ENCODE results near the gene CNN3. TPM values are rescaled to one million over a fixed set of nuclear protein-coding genes. Genes with fewer than 3 reads are reported as not detected.
"Not testable (repeated sequence)": the region's sequence is repeated elsewhere in the genome, so short reads cannot be mapped to it uniquely, and the experiment has no call there.

Gene CNN3
- total and polyA plus RNA-seq, 2 of the 4 experiments (the other 2 are of a cell fraction) = 249 to 552 TPM

GRCh38 chr1:94942171-94943128 lies 15.5 kb upstream of the CNN3 start:
- Histone ChIP-seq H3K23ac (ENCODE audit: low read depth, low read length) (no peak overlapping the region), H3K14ac (replicated peaks; ENCODE audit: low read depth, low read length) (no peak overlapping the region), H3K27ac (ENCODE audit: insufficient read depth, low read length) (no peak overlapping the region), H4K5ac (ENCODE audit: low read depth, low read length) (no peak overlapping the region), H3K9me1 (ENCODE audit: insufficient read depth, low read length) (peaks cover 7% of the 10 kb centered on the region), H2BK20ac (ENCODE audit: low read depth, low read length) (no peak overlapping the region), H2BK5ac (ENCODE audit: low read depth, low read length, poor library complexity, severe bottlenecking) (no peak overlapping the region), H2BK15ac (ENCODE audit: low read depth, low read length) (no peak overlapping the region), H3K79me1 (ENCODE audit: low read depth in 1 of 2, low read length in 2 of 2) (peaks cover 0 to 7% of the 10 kb centered on the region in 2 experiments; a peak in 1 of 4 replicates), H3K4me1 (ENCODE audit: control insufficient read depth, insufficient read depth, low read length) (peaks cover 11% of the 10 kb centered on the region), H2AFZ (replicated peaks; ENCODE audit: low read length, poor library complexity) (no peak overlapping the region), H3K9me3 (ENCODE audit: control insufficient read depth, insufficient read depth, low read length) (peaks cover 1% of the 10 kb centered on the region; the same call in 1 of the 2 replicates), H3K27me3 (ENCODE audit: control insufficient read depth, insufficient read depth, low read length) (no peaks in the 10 kb centered on the region; the same call in 1 of the 2 replicates), H3K56ac (ENCODE audit: extremely low read depth, insufficient read depth, low read length) (no peak overlapping the region), H4K91ac (ENCODE audit: insufficient read depth, low read depth, low read length) (no peak overlapping the region), H2AK9ac (replicated peaks; ENCODE audit: low read depth, low read length, poor library complexity) (no peak overlapping the region), H3K4ac (ENCODE audit: low read depth, low read length) (no peak overlapping the region), H3K9ac (ENCODE audit: low read depth, low read length) (no peak overlapping the region), H3K18ac (ENCODE audit: low read depth, low read length) (no peak overlapping the region), H3K36me3 (ENCODE audit: control insufficient read depth, insufficient read depth, low read length) (no peaks in the 10 kb centered on the region), H4K20me1 (ENCODE audit: insufficient read depth, low read length) (no peaks in the 10 kb centered on the region), H2AK5ac (ENCODE audit: low read depth, low read length) (no peak overlapping the region), H3K4me2 (ENCODE audit: low read depth, low read length) (no peak overlapping the region), H3K4me3 (ENCODE audit: insufficient read depth, low read depth, low read length) (no peak overlapping the region), H4K8ac (ENCODE audit: low read depth in 2 of 2, low read length in 2 of 2) (no peak overlapping the region), H2BK120ac (ENCODE audit: low read depth, low read length) (no peak overlapping the region)
- no TSS peak for BruUV-seq (replicated peaks)
- ATAC-seq (ENCODE audit: low read depth) (no peak), DNase-seq (no peak)
- in situ Hi-C loops (cut with MboI; ENCODE audit: low sequenced_read_pairs) (no loop called here), intact Hi-C loops (cut with micrococcal nuclease) (no loop called here), dilution Hi-C loops (cut with HindIII; ENCODE audit: low sequenced_read_pairs, unreplicated experiment) (no loop called here)
- ChIA-PET POLR2A (ENCODE audit: unreplicated experiment) (no interaction called here), CTCF (no interaction called here)
- no peak for TF ChIP-seq MXI1 (IDR thresholded peaks at IDR 0.05; ENCODE audit: borderline replicate concordance, low read depth, low read length)
- TF ChIP-seq NFE2L2 (IDR thresholded peaks at IDR 0.05; ENCODE audit: low read depth, low read length) = peak; percentile 37; the same call in 1 of the 2 replicates
- TF ChIP-seq RFX5 (IDR thresholded peaks at IDR 0.05; ENCODE audit: low read depth, low read length) = no peak
- WGBS, 2 experiments (ENCODE audit: extremely low coverage in 2 of 2, insufficient read length in 1 of 2) = 92% methylated on average over 4 of the region's 8 CpGs; no CpG with 5 or more reads in 1 of the 2 experiments

GRCh38 chr1:94941480-94941879 lies 14.6 kb upstream of the CNN3 start:
- H2BK120ac ChIP-seq (ENCODE audit: low read depth, low read length); H3K4me3 ChIP-seq (ENCODE audit: insufficient read depth, low read depth, low read length); H3K4ac ChIP-seq (ENCODE audit: low read depth, low read length); H4K91ac ChIP-seq (ENCODE audit: insufficient read depth, low read depth, low read length); in situ Hi-C loops (cut with MboI; ENCODE audit: low sequenced_read_pairs); H3K79me1 ChIP-seq (ENCODE audit: low read depth in 1 of 2, low read length in 2 of 2); H3K9me1 ChIP-seq (ENCODE audit: insufficient read depth, low read length); H3K27me3 ChIP-seq (ENCODE audit: control insufficient read depth, insufficient read depth, low read length); H2BK5ac ChIP-seq (ENCODE audit: low read depth, low read length, poor library complexity, severe bottlenecking); BruUV-seq (replicated peaks); H3K23ac ChIP-seq (ENCODE audit: low read depth, low read length); H3K27ac ChIP-seq (ENCODE audit: insufficient read depth, low read length); H2AFZ ChIP-seq (replicated peaks; ENCODE audit: low read length, poor library complexity); DNase-seq; H3K14ac ChIP-seq (replicated peaks; ENCODE audit: low read depth, low read length); H4K8ac ChIP-seq (ENCODE audit: low read depth in 2 of 2, low read length in 2 of 2); H2BK20ac ChIP-seq (ENCODE audit: low read depth, low read length); H4K20me1 ChIP-seq (ENCODE audit: insufficient read depth, low read length); dilution Hi-C loops (cut with HindIII; ENCODE audit: low sequenced_read_pairs, unreplicated experiment); ATAC-seq (ENCODE audit: low read depth); H3K56ac ChIP-seq (ENCODE audit: extremely low read depth, insufficient read depth, low read length); CTCF ChIA-PET; H3K9ac ChIP-seq (ENCODE audit: low read depth, low read length); intact Hi-C loops (cut with micrococcal nuclease); POLR2A ChIA-PET (ENCODE audit: unreplicated experiment); H2AK5ac ChIP-seq (ENCODE audit: low read depth, low read length); H2AK9ac ChIP-seq (replicated peaks; ENCODE audit: low read depth, low read length, poor library complexity); H4K5ac ChIP-seq (ENCODE audit: low read depth, low read length); H3K4me1 ChIP-seq (ENCODE audit: control insufficient read depth, insufficient read depth, low read length); H3K4me2 ChIP-seq (ENCODE audit: low read depth, low read length); H3K9me3 ChIP-seq (ENCODE audit: control insufficient read depth, insufficient read depth, low read length); H3K18ac ChIP-seq (ENCODE audit: low read depth, low read length); H3K36me3 ChIP-seq (ENCODE audit: control insufficient read depth, insufficient read depth, low read length); H2BK15ac ChIP-seq (ENCODE audit: low read depth, low read length): not testable (repeated sequence)
- WGBS, 2 experiments (ENCODE audit: extremely low coverage in 2 of 2, insufficient read length in 1 of 2) = no CpG with 5 or more reads among the region's 1 CpG

All from IMR-90 (cell line).